Sciatic nerve (tissue), 2 donors: ENCODE results near the gene NPAS2. TPM values are rescaled to one million over a fixed set of nuclear protein-coding genes. Genes with fewer than 3 reads are reported as not detected.
A peak's percentile ranks its signal among the peaks of the same experiment; 100 is the strongest.

Experiments used
- ATAC-seq: fragments of 200-7000 bp; cut with Tn5 transposase; one replicate; pipeline ENCODE4 v1.9.1; 2020; ENCODE audit warnings: mild to moderate bottlenecking, moderate library complexity
- DNase-seq: peaks from one replicate; pipeline ENCODE4 v3.0.0-alpha.2; 2020; ENCODE audit warnings: low spot score
- intact Hi-C: fragments of 100-400 bp; cut with DNase I; formaldehyde crosslinking; loops from one replicate; pipeline ENCODE4 v1.14.2; 2022
- total RNA-seq: library from RNA; stranded (reverse); fragmentation: NEBNext Ultra II Directional; extraction: Animal tissue kit (Norgen Biotek cat#: 25700); gene quantifications from one replicate; pipeline ENCODE4 v1.2.1, GENCODE V29; 2021
- donor health status: DM: no; HTN: no; CAD: no.
- donor health status: DM: no; HTN: no; CAD: no.

NPAS2 gene
- total RNA-seq, 1 donor from 2014 or later = 17.5 TPM

DNA sequence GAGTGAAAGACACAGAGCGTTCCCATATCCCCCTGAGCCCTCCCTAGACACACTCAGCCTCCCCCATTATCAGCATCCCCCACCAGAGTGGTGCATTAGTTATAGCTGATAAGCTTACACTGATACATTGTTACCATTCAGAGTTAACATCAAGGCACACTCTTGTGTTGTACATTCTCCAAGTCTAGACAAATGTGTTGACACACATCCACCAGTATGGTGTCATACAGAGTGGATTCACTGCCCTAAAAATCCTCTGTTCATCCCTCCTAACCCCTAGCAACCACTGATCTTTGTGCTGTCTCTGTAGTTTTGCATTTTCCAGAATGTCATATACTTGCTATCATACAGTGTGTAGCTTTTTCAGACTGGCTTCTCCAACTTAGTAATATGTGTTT lies 104.2 kb downstream of the NPAS2 start:
- intact Hi-C loops = no loop called here
- peak; percentile 24 for ATAC-seq
- DNase-seq = no peak

DNA sequence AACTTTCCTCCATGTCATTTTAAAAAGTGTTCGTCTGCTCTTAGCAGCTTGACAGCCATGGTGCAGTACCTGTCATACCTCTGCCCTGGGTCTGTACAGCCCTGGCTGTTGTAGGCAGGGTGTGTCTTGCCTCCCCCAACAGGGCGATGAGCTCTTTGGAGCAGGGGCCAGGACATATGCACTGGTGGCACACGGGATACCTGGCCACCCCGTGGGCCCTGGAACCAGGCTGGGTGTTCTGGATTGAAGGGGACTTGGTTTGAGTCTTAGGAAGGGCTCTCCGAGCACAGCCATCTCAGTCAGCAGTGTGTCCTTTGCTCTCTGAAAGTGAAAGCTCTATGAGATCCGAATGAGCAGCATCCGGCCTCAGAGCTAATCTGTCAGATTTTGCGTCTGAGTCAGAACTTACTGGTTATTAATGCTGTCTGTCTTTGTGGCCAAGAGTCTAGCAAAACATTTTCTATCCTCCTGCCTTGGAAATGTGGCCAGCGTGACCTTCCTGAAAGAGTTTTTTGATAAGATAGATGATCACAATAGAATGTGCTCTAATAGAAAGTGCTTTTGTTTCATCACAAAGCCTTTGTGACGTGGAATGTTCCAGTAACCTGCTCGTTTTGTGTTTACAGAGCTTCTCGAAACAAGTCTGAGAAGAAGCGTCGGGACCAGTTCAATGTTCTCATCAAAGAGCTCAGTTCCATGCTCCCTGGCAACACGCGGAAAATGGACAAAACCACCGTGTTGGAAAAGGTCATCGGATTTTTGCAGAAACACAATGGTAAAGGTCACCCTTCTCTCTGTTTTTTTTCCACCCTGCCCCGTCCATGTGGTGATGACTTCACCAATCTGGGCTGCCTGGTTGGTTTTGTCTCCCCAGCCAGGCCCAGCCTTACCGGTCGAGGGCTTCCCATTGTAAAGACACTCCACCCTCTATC lies 104.8 kb downstream of the NPAS2 start:
- DNase-seq = no peak
- ATAC-seq = peak; percentile 73
- intact Hi-C loops = no loop called here

DNA sequence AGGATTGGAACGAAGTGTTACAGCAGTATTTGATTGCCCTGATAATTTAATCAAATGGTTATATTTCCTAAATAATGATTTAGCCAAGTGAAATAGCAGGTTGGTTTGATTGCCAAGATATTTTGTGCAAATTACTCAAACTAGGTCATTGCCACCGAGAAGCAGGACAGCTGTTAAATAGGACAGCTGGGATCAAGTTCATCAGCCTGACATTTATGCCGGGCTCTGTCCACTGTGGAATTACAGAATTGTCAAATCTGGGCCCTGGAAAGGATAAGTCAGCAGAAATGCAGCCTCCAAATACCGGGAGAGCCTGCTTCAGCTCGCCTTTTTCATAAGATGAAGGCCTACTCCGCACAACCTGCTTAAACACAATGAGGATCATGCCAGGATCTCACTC lies 108.3 kb downstream of the NPAS2 start:
- intact Hi-C loops = no loop called here
- DNase-seq = peak; percentile 2
- no peak for ATAC-seq

DNA sequence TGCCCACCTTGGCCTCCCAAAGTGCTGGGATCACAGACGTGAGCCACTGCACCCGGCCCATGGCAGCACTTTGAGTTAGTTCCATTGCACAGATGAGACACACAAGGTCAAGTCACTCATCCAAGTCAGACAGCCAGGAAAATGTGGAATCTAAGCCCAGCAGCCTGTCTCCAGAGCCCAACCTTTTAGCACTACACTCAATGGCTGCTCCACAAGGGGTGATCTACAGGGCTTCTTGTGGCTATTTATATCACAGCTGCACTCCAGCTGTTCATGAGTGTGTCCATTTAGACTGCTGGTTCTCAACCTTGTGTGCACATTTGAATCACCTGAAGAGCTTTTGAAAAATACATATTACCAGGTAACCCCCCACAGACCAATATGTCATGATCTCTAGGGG lies 109.2 kb downstream of the NPAS2 start:
- no peak for ATAC-seq
- intact Hi-C loops = no loop called here
- DNase-seq = no peak

DNA sequence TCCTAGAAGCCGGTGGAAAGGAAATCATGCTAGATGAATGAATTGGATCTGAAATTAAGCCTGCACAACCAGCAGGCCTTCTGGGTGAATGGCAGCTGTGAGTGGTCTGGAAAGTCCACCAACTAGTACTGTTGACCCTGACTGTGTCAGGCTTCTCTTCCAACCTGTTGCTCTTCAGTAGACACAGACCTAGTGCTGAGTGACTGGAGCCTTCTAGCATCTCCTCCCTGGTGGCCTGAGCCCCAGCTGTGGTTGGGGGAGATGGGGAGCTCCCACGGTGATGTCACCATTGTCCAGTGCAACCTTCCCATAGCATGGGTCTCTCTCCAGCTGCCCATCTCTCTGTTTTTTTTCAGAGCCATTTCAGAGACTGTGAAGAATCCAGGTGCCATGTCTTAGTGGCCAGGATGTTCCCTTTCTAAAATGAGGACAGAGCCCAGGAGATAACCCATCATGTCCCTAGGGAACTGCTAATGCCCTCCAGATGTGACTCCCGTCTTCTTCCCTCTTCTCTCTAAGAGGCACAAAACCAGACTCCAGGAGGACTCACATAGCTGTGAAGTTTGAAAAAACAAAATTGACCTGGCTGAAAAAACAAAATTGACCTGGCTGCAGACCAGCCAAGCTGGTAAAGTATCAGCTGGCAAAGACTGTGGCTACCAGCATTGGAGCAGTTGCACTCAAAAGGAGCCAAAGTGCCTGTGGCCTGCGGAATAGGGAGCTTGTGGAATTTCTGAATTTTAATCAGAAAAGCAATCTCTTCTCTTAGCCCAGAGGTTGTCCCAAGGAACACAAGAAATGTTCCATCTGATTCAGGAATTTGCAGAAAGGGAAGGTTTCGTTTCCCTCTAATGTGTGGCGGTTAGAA lies 114.8 kb downstream of the NPAS2 start:
- no peak for ATAC-seq
- intact Hi-C loops = no loop called here
- DNase-seq = no peak

DNA sequence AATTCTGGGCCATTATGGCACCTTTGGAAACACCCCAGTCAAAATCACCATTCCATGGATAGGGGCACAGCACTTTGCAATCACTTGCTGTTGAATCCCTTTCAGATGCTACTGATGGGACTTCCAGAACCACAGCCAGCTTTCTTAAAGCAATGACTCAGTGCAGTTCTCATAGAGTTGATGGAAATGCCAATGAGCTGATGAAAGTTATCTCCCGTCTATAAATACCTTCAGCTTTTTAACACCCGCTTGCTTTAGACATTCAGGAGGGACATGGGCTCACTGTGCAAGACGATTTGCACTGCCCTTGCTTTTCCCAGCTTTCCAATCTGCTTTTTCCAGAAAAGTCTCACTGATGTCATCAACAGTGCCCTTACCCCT lies 115.4 kb downstream of the NPAS2 start:
- DNase-seq (no peak), ATAC-seq (no peak)
- intact Hi-C loops = no loop called here

DNA sequence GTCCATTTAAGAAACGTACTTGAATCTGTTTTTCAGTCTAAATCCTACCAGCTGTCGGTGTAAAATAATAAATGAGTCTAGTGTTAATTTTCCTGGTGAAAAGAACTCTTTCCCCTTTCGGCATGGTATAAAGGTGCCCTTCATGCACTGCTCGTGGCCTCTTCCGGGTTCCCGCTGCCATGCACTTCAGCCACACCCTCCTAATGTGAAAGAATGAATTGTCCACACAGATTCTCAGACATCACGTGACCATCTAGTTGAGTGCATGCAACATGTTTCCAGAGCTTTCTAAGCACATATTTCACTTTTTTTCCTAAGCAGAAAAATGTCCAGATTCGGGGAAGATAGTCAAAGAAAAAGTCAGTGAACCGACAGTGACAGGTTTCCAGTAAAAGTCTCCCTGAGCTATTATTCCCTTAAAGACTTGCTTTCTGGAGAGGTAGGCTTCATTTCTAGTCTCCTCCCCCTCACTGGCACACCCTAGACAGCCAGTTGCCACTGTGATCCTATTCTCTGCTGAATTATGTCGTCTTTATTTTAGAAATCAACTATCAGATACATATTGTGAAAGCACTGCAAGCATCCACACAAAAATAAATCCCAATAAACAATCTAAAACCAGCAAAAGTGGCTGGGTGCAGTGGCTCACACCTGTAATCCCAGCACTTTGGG lies 116.3 kb downstream of the NPAS2 start:
- intact Hi-C loops = no loop called here
- ATAC-seq (no peak), DNase-seq (no peak)

DNA sequence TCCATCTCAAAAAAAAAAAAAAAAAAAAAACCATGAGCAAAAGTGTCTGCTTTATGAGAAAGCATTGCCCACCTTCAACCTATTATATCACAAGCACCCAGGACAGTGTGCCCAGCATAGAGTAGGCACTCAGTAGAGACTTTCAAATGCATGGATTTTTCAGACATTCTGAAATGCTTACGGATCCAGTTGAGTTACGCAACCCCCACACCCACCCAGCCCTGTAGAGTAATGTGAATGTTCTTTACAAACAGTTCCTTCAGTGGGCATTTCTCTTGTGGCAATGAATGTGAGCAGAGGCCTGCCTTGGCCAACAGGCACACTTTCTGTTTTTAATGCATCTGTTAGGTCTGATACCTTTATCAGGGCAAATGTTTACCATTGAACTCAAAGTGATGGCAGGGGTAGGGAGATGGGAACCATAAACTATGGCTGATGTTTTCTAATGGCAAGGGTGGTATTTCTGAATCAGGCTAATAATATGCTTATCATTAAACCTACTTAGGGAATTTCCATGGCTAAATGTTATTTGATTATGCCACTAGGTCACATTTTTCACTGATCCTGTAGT lies 117.1 kb downstream of the NPAS2 start:
- ATAC-seq = no peak
- no peak for DNase-seq
- intact Hi-C loops = no loop called here

DNA sequence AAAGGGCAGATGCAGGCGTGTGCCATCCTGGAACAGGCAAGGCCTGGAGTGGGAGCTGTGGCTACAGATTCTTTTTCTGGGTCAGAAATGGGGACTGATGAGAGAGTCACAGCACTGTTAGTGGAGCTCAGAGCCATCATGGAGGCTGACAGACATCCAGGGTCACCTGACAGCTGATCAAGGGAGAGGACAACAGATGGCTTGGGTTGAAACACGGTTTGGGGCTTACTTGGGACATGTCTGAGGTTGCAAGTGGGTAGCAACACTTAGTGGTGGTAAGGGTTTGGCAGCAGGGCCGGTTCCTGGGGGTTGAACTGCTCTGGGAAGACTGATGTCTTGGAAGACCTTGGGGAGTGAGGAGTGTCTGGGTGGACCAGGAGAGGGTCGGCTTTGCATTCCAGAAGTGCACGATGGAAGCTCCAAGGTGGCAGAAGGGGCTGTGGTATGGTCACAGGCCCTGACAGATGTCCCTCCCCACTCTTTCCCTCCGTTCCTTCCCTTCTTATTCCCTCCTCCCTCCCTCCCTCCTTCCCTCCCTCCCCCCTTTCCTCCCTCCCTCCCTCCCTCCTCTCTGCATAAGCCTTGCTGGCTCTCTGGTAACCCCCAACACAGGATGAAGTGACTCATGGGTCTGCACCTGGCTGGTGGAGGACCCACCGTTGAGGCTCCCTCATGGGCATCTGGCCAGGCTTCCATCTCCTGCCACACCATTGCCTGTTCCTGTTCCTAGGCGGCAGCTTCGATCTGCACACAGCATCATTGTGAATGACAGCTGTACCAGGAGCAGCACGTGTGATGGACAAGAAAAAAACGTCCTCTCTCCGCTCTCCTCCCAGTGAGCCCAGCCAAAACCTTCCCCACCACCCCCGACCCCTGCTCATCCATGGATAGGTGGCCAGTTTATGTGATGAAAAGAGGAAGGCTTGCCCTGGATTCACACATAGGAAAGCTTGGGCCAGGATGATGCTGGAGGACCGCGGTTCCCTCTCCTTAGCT lies 118.4 kb downstream of the NPAS2 start:
- ATAC-seq (no peak), DNase-seq (no peak)
- intact Hi-C loops = no loop called here

DNA sequence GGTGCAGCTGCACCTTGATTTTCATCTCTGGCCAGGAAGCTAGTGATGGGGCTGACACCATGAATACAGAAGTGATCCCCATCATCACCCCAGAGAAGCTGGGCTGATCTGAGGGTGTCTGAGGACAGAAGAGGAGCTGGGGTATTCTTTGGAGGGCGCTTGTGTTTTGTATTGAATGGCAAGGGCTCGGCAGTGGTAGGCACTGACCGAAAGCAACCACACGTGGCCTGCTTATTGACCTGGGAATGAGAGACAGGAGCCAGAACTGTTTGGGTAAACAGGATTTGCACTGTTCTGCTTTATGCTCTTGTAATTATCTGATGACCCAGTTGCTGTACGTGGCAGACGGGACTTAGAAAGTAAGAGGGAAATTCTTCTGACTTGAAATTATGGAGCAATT lies 119.5 kb downstream of the NPAS2 start:
- DNase-seq (no peak), ATAC-seq (no peak)
- intact Hi-C loops = no loop called here

DNA sequence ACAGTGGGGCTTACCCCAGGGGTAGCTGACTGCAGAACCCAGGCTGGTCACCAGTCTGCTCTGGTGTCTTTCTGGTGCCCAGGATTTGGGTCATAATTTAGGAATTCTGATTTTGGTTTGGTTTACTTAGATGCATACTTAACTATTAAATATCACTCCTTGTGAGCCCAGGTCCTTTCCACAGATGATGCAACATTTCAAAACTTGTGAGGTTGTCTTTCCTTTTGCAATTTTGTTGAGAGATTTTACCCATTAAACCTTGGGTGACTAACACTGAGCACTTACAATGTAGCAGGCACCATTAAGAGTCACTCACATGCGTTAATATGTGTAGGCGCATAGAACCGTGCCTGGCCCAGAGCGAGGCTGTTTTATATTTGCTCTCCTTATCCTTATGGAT lies 120.3 kb downstream of the NPAS2 start:
- DNase-seq (no peak), ATAC-seq (no peak)
- intact Hi-C loops = no loop called here

DNA sequence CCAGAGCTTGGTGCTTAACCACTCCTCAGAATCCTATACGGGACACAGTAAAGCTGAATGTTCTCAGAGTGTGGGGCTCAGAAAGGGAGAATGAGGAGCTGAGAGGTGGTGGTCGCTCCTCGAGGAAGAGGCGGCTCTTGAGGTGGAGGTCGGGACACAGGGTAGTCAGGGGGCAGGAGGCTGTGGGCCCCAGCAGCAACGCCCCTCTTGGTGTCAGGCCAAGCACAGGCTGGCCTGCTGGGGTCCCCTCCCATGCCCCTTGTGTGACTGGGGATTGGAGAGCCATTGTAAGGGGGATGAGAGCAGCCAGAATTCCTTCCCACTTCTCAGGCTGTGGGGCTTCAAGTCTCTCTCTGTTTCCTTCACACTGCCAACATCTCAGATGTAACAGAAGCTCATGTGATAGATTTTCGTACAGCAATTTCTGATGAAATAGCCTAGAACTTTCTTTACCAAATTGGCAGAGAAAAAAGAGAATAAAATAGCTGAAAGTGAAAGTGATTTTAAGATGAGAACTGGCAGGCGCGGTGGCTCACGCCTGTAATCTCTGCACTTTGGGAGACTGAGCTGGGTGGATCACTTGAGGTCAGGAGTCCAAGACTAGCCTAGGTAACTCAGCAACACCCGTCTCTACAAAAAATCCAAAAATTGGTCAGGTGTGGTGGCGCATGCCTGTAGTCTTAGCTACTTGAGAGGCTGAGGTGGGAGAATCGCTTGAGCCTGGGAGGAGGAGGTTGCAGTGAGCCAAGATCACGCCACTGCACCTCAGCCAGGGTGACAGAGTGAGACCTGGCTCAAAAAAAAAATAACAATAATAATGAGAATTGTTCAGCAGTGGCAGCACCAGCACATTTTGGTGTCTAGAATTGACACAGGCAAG lies 121.1 kb downstream of the NPAS2 start:
- DNase-seq = no peak
- peak; percentile 31 for ATAC-seq
- intact Hi-C loops = no loop called here

DNA sequence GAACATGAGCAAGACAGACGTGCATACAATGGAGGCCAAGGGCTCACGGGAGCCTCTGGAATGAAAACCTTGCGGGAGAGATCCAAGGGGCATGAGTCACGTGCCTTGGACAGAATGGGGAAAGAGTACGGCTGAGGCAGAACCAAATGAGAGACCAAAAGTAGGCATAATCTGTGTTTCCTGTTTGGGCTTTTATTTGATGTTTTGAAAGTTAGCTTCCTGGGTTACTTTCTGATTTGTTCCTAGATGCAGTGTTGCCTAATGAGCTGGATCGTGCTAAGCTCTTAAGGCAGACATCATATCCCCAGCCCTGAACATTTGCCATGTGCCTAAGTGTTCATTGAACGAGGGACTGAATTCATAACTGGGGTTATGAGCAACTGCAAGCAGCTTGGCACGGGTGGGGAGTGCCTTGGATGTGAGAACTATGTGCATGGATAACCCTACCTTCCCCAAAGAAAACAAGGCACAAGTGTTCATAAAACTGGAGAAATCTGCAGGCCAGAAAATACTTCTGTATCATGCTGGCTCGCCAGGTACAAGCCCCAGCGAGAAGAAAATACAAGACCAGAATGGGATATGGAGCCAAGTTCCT lies 121.8 kb downstream of the NPAS2 start:
- DNase-seq (no peak), ATAC-seq (peak; percentile 29)
- intact Hi-C loops = no loop called here

DNA sequence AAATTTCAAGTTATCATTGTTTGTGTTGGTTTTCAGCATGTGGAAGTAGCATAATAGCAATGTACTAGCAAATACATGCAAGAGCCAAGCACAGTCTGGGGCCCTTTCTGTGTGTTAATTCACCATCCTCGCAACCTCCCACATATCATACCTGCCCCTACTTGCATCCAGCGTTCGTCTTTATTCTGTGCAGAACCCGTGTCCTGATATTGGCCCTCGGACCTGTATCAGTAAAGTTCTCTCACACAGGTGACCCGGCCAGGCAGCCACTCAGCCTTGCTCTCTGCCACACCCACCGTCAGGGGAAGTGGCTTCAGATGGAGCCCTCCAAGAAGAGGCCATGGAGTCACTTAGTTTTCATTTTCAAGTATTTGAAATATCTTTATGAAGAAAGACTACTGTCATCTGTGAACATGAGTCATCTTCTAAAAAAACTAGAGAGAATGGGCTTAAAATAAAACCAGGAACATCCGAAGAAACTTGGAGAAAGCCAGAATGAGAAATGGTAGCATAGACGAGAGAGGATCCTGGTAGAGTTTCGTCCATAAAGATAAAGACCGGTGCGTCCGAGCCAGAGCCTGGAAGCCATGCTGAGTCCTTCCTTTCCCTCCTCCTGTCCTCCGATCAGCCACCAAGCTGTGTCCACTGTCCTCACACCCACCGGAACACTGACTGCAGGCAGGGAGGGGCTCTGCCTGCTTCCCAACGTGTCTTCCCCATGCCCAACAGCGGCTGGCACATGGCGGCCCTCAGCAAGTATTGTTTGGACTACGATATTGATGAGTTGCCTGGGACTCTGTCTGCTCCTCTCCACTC lies 124.9 kb downstream of the NPAS2 start:
- DNase-seq = no peak
- intact Hi-C loops = no loop called here
- no peak for ATAC-seq

DNA sequence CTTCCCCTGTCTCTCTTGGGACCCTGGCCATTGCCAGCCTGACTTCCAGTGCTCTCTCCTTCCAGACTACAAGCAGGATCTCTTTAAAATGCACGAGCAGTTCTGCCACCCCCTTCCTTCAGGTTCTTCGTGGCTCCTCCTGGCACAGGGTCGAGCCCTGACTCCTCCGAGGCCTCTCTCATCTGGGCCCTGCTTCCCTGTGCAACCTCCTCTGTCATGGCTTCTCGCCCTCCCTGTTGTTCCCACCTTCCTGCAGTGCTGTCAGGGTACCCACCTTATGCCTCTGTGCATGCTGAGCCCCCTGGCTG lies 125.4 kb downstream of the NPAS2 start:
- DNase-seq (no peak), ATAC-seq (no peak)
- intact Hi-C loops = no loop called here

DNA sequence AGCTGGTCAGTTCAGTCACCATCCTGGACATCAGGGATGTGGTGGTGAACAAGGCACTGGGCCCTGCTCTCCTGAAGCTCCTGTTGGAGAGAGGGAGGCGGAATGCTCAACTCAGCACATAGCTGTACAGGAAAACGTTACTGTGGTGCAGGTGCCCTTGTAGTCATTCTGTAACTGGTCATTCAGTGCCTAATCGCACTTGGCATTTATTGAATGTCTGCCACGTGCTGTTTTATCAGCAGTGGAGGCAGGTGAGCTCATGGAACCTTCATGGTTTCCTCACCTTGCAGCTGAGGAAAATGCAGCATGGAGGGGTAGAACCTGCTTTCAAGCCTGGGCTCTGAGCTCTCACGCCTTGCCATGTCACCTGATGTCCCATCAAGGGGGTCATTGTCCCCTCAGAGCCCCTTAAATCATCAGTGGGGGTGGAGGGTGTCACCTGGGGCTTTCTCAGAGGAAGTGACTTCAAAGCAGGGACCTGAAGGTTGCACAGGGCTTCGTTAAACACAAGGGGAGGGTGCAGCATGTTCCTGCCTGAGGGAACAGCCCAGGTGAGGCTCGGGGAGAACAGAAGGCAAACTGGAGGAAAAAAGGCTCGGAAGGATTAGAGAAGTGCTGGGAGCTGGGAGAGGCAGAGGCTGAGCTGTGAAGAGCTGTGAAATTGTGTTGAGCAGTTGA lies 126.1 kb downstream of the NPAS2 start:
- ATAC-seq (no peak), DNase-seq (no peak)
- intact Hi-C loops = no loop called here
